NOMO-1 (cell line): ENCODE data around the gene CEP85L.
"Not testable (repeated sequence)": the region's sequence is repeated elsewhere in the genome, so short reads cannot be mapped to it uniquely, and the experiment has no call there.

Experiments
- DNase-seq, 2 experiments: peaks; one replicate each; lab custom pipeline; 2025; ENCODE audit not compliant: unreplicated experiment in 2 of 2; lab: John Stamatoyannopoulos, UW

CEP85L gene

GRCh38 chr6:118436482-118436881 is 214.9 kb downstream of the CEP85L start:
- no peak for DNase-seq

DNA sequence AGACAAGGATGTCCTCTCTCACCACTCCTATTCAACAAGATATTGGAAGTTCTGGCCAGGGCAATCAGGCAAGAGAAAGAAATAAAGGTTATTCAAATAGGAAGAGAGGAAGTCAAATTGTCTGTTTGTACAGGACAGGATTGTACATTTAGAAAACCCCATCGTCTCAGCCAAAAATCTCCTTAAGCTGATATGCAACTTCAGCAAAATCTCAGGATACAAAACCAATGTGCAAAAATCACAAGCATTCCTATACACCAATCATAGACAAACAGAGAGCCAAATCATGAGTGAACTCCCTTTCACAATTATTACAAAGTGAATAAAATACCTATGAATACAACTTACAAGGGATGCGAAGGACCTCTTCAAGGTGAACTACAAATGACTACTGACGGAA is 217.2 kb downstream of the CEP85L start:
- DNase-seq = not testable (repeated sequence)

- DNase-seq = not testable (repeated sequence)
Measured at GRCh38 chr6:118421312-118421711, 230.1 kb downstream of the CEP85L start.

GRCh38 chr6:118419448-118420394 is 231.7 kb downstream of the CEP85L start:
- DNase-seq = no peak
